IMR-90 (cell line): ENCODE results near the gene SLC24A3. TPM values are rescaled to one million over a fixed set of nuclear protein-coding genes. Genes with fewer than 3 reads are reported as not detected.

Experiments
- ATAC-seq: fragments of 200-7000 bp; cut with Tn5 transposase; 2 replicates; pipeline ENCODE4 v1.9.1; 2020; ENCODE audit warnings: low read depth, mild to moderate bottlenecking, moderate library complexity
- BruUV-seq: library from RNA; stranded (reverse); fragments of 400-500 nt; replicated peaks from 2 replicates; lab custom pipeline; 2021; lab: Mats Ljungman, UMichigan
- CTCF ChIA-PET: fragments of 300-600 bp; formaldehyde crosslinking; extraction: SDS; loops from one replicate; lab custom pipeline; 2021; ENCODE audit warnings: antibody characterized with exemption; lab: Yijun Ruan, JAX
- POLR2A ChIA-PET: fragments of 300-600 bp; sonication (Branson Sonifier 250); formaldehyde crosslinking; loops from one replicate; lab custom pipeline; 2022; ENCODE audit warnings: antibody characterized with exemption; ENCODE audit not compliant: unreplicated experiment; lab: Charles Lee
- DNase-seq: peaks from one replicate; pipeline ENCODE4 v3.0.0; 2013
- H2AFZ ChIP-seq: replicated peaks from 2 replicates; pipeline ENCODE3; 2013; ENCODE audit warnings: low read length, mild to moderate bottlenecking; ENCODE audit not compliant: poor library complexity
- H2AK5ac ChIP-seq: 2 replicates; pipeline ENCODE4 v1.6.1; 2013; ENCODE audit warnings: low read depth, low read length, inconsistent platforms
- H2AK9ac ChIP-seq: replicated peaks from 2 replicates; pipeline ENCODE3; 2013; ENCODE audit warnings: mild to moderate bottlenecking, low read depth, low read length, moderate library complexity; ENCODE audit not compliant: poor library complexity
- H2BK120ac ChIP-seq: 2 replicates; pipeline ENCODE4 v1.6.1; 2013; ENCODE audit warnings: low read depth, low read length, inconsistent platforms
- H2BK15ac ChIP-seq: 3 replicates; pipeline ENCODE4 v1.6.1; 2013; ENCODE audit warnings: low read depth, low read length, inconsistent platforms
- H2BK20ac ChIP-seq: 2 replicates; pipeline ENCODE4 v1.6.1; 2013; ENCODE audit warnings: low read depth, mild to moderate bottlenecking, inconsistent platforms, low read length, moderate library complexity
- H2BK5ac ChIP-seq: 2 replicates; pipeline ENCODE4 v1.6.1; 2013; ENCODE audit warnings: mild to moderate bottlenecking, low read depth, low read length, inconsistent platforms; ENCODE audit not compliant: poor library complexity, severe bottlenecking
- H3K14ac ChIP-seq: replicated peaks from 2 replicates; pipeline ENCODE4 v1.6.1; 2013; ENCODE audit warnings: low read depth, low read length, inconsistent platforms
- H3K18ac ChIP-seq: 2 replicates; pipeline ENCODE4 v1.6.1; 2013; ENCODE audit warnings: low read depth, low read length, control low read depth
- H3K23ac ChIP-seq: 2 replicates; pipeline ENCODE4 v1.6.1; 2013; ENCODE audit warnings: low read depth, low read length, inconsistent platforms
- H3K27ac ChIP-seq: 2 replicates; pipeline ENCODE4 v1.5.1; 2013; ENCODE audit warnings: mild to moderate bottlenecking, control low read depth, low read length; ENCODE audit not compliant: insufficient read depth
- H3K27me3 ChIP-seq: 2 replicates; pipeline ENCODE4 v1.6.1; 2013; ENCODE audit warnings: low read length; ENCODE audit not compliant: control insufficient read depth, insufficient read depth
- H3K36me3 ChIP-seq: 2 replicates; pipeline ENCODE4 v1.6.1; 2013; ENCODE audit warnings: low read length, mixed read lengths; ENCODE audit not compliant: control insufficient read depth, insufficient read depth
- H3K4ac ChIP-seq: 2 replicates; pipeline ENCODE4 v1.6.1; 2013; ENCODE audit warnings: low read depth, low read length, inconsistent platforms
- H3K4me1 ChIP-seq: 2 replicates; pipeline ENCODE4 v1.6.1; 2013; ENCODE audit warnings: low read length, mixed read lengths; ENCODE audit not compliant: control insufficient read depth, insufficient read depth
- H3K4me2 ChIP-seq: 2 replicates; pipeline ENCODE4 v1.6.1; 2013; ENCODE audit warnings: low read depth, mild to moderate bottlenecking, control low read depth, low read length, moderate library complexity
- H3K4me3 ChIP-seq: 2 replicates; pipeline ENCODE4 v1.5.1; 2013; ENCODE audit warnings: low read depth, mild to moderate bottlenecking, control low read depth, low read length, moderate library complexity; ENCODE audit not compliant: insufficient read depth
- H3K56ac ChIP-seq: 2 replicates; pipeline ENCODE4 v1.6.1; 2013; ENCODE audit warnings: low read length, inconsistent platforms; ENCODE audit not compliant: insufficient read depth; ENCODE audit errors: extremely low read depth
- H3K79me1 ChIP-seq, 2 experiments: 2 replicates each; pipeline ENCODE4 v1.6.1; 2013; ENCODE audit warnings: low read length in 2 of 2, inconsistent platforms in 1 of 2, low read depth in 1 of 2
- H3K9ac ChIP-seq: 2 replicates; pipeline ENCODE4 v1.6.1; 2013; ENCODE audit warnings: low read depth, low read length, control low read depth
- H3K9me1 ChIP-seq: 2 replicates; pipeline ENCODE4 v1.6.1; 2013; ENCODE audit warnings: low read length, inconsistent platforms; ENCODE audit not compliant: insufficient read depth
- H3K9me3 ChIP-seq: 2 replicates; pipeline ENCODE4 v1.6.1; 2013; ENCODE audit warnings: low read length; ENCODE audit not compliant: control insufficient read depth, insufficient read depth
- H4K20me1 ChIP-seq: 2 replicates; pipeline ENCODE4 v1.6.1; 2013; ENCODE audit warnings: low read length, inconsistent platforms; ENCODE audit not compliant: insufficient read depth
- H4K5ac ChIP-seq: 2 replicates; pipeline ENCODE4 v1.6.1; 2013; ENCODE audit warnings: mild to moderate bottlenecking, low read depth, low read length, control low read depth
- H4K8ac ChIP-seq, 2 experiments: 2 replicates each; pipeline ENCODE4 v1.6.1; 2013; ENCODE audit warnings: low read depth in 2 of 2, low read length in 2 of 2, control low read depth in 1 of 2, inconsistent platforms in 1 of 2
- H4K91ac ChIP-seq: 2 replicates; pipeline ENCODE4 v1.6.1; 2013; ENCODE audit warnings: low read depth, low read length, inconsistent platforms; ENCODE audit not compliant: insufficient read depth
- BHLHE40 ChIP-seq: fragments of 150-350 bp; IDR thresholded peaks from 2 replicates; pipeline ENCODE4 v1.6.1; 2016; ENCODE audit warnings: mild to moderate bottlenecking, low read depth, low read length
- CEBPB ChIP-seq: IDR thresholded peaks from 2 replicates; pipeline ENCODE4 v1.6.1; 2012; ENCODE audit warnings: low read depth, low read length, improper control_type of control experiment
- FOS ChIP-seq: fragments of 150-350 bp; IDR thresholded peaks from 2 replicates; pipeline ENCODE4 v1.6.1; 2016; ENCODE audit warnings: low read depth, low read length
- MAFK ChIP-seq: IDR thresholded peaks from 2 replicates; pipeline ENCODE4 v1.6.1; 2012; ENCODE audit warnings: low read depth, low read length, improper control_type of control experiment
- WGBS, 2 experiments: methylation state at CpG; one replicate each; pipeline versions ENCODE4 v1.1.5 to v1.1.7; 2013; ENCODE audit warnings: missing lambda C conversion rate in 2 of 2; ENCODE audit not compliant: insufficient read length in 1 of 2; ENCODE audit errors: extremely low coverage in 2 of 2; 5-methylcytosine and 5-hydroxymethylcytosine counted together
- dilution Hi-C: fragments of 300-500 bp; cut with HindIII; formaldehyde crosslinking; loops from one replicate; pipeline ENCODE4 v1.14.3; 2018; ENCODE audit warnings: low sequenced_read_pairs; ENCODE audit not compliant: unreplicated experiment
- in situ Hi-C: fragments of 300-500 bp; cut with MboI; formaldehyde crosslinking; loops from 3 replicates; pipeline ENCODE4 v1.14.3; 2019; ENCODE audit warnings: low sequenced_read_pairs, inconsistent platforms, mixed read lengths
- intact Hi-C: fragments of 100-400 bp; cut with micrococcal nuclease; formaldehyde crosslinking; loops from 2 replicates; pipeline ENCODE4 v1.10.0; 2022
- polyA plus RNA-seq, 3 experiments: library from polyadenylated mRNA; depleted of rRNA; stranded (reverse); fragments of >200 nt; gene quantifications; 2 replicates each; pipeline ENCODE4 v1.2.3, GENCODE V29; 2012; ENCODE audit warnings: low replicate concordance in 1 of 3
- total RNA-seq: library from RNA; depleted of rRNA; stranded (reverse); fragments of >200 nt; gene quantifications from 2 replicates; pipeline ENCODE4 v1.2.3, GENCODE V29; 2012

SLC24A3 gene
- total and polyA plus RNA-seq, 2 of the 4 experiments (the other 2 are of a cell fraction), result not detected

DNA sequence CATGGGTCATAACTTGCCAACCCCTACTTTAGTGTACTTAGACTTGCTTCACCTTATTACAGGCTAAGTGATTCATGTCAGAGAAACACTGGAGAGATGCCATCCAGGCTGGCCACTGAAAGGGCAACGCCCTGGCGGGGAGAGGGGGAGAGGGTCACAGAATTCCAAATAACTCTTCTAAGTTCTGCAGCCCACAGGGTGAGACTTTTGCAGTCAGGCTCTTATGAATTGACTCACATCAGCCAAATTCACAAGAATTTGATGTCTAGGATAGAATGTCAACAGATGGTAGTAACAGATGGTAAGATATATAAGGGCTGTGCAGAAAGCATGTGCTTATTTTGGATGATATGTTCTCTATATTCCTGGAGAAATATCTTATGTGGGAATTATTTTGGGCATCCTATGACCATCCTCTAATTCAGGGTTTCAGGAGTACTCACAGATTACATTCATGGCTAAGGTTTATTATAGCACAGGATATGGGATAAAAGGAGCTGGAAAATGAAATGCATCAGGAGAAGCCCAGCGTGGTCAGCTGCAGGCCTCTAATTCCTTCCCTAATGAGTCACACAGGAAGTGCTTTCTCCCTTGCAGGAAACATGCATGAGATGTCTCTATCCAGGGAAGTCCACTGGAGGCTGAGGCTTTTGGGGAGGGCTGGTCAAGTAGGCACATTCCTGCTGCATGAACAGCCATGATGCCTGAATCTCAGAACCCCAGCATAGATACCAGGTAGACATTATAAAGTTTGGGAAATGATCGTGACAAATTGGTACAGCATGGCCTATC lies 486.9 kb downstream of the SLC24A3 start:
- Histone ChIP-seq H3K56ac (0 out of 2 replicates have a peak overlapping the region, but pooled peaks have one; percentile 24), H4K5ac (no peak overlapping the region), H3K79me1 (no peaks in the 10 kb centered on the region), H4K20me1 (no peaks in the 10 kb centered on the region), H2BK5ac (peak overlapping the region; percentile 67), H3K4me3 (no peak overlapping the region), H3K23ac (peak overlapping the region; percentile 53; the same call in 1 of the 2 replicates), H3K36me3 (no peaks in the 10 kb centered on the region), H3K4ac (peak overlapping the region; percentile 79), H2AK9ac (no peak overlapping the region), H3K4me1 (peaks cover 6% of the 10 kb centered on the region; the same call in 1 of the 2 replicates), H2AK5ac (peak overlapping the region; percentile 73), H2BK20ac (peak overlapping the region; percentile 70; the same call in 1 of the 2 replicates), H4K8ac (peak overlapping the region; percentile 75 to 82), H3K9me3 (no peaks in the 10 kb centered on the region), H2AFZ (peak overlapping the region; percentile 60), H3K9me1 (no peaks in the 10 kb centered on the region), H3K9ac (no peak overlapping the region), H3K27me3 (no peaks in the 10 kb centered on the region), H3K4me2 (no peak overlapping the region), H2BK120ac (peak overlapping the region; percentile 73; the same call in 1 of the 2 replicates), H3K27ac (peak overlapping the region; percentile 76), H4K91ac (peak overlapping the region; percentile 53), H3K18ac (peak overlapping the region; percentile 40; the same call in 1 of the 2 replicates), H2BK15ac (peak overlapping the region; percentile 80), H3K14ac (peak overlapping the region; percentile 49; the same call in 1 of the 2 replicates)
- ChIA-PET CTCF (interaction anchor here (0.7 to 1.2 kb wide), 2 partner anchors 46 to 132 kb away, joined by 3 read pairs; no protein-coding TSS in a partner anchor), POLR2A (no interaction called here)
- no CpG with 5 or more reads among the region's 4 CpGs for WGBS, 2 experiments
- intact Hi-C loops, result no loop called here
- in situ Hi-C loops, result loop anchor here (10.0 to 25.0 kb wide), 2 partner anchors 185 to 538 kb away; no protein-coding TSS in a partner anchor
- DNase-seq (peak; percentile 87), ATAC-seq (peak; percentile 94)
- no TSS peak for BruUV-seq
- dilution Hi-C loops, result no loop called here
- no peak for TF ChIP-seq CEBPB
- TF ChIP-seq FOS, result no peak
- TF ChIP-seq BHLHE40, result 0 out of 2 replicates have a peak, but pooled peaks have one; percentile 29
- peak; percentile 10; the same call in 1 of the 2 replicates for TF ChIP-seq MAFK
